GM10847 (cell line): ENCODE measurements around the gene ARHGEF7.

Source experiments
- POLR2A ChIP-seq: IDR thresholded peaks from 2 replicates; pipeline ENCODE4 v1.6.1; 2011; ENCODE audit not compliant: insufficient read length; ENCODE audit errors: extremely low read depth

Gene ARHGEF7

DNA sequence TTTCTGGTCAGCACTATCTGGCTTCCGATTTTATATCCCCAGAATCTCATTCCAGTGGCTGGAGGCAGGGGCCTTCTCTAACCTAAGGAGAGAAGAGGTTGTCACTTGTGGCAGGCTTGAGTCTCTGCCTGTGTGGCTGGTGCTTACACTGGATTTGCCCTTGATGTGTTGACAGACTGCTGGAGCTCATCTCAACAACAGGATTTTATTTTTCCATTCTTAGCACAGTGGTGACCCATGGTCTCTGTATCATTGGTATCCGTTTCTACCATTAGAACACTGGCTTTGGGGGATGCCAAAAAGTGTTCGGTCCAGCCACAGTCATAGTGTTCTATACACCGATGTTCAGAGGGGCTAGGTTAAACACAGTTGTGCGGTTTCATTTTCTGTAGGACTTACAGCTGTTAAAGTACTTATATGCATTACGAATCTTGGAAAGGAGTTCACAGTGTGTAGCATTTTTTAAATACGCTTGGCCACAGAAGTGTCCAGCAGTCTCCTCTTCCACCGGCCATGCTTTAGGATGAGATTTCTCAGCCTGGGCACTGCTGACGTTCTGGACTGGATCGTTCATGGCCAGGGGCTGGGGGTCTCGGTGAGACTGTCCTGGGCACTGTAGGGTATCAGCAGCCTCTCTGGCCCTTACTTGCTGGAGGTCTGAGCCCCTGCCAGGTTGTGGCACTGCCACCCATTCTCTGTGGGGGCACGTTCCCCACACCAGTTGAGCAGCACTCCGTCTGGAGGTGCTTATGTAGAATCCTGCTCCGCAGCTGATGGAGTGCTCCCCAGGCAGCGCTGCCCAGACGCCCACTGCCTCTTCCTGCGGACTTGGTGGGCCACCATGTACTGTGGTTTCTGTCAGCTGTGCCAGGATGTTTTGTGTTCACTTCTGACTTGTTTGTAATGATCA, 163.9 kb downstream of the ARHGEF7 start:
- TF ChIP-seq POLR2A: no peak

DNA sequence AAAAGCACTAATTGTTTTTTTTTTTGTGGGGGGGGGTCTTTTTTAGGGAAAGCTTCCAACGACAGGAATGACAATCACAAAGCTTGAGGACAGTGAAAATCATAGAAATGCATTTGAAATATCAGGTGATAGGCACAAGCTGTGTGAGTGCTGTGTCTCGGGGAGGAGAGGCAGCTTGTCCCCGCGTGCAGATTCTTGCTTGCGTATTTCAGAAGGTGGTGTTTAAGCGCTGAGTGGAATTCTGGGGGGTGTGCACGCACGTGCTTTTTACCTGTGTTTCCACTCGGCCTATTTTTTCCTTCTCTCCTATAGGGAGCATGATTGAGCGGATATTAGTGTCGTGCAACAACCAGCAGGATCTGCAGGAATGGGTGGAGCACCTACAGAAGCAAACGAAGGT, 165.1 kb downstream of the ARHGEF7 start:
- no peak for TF ChIP-seq POLR2A

DNA sequence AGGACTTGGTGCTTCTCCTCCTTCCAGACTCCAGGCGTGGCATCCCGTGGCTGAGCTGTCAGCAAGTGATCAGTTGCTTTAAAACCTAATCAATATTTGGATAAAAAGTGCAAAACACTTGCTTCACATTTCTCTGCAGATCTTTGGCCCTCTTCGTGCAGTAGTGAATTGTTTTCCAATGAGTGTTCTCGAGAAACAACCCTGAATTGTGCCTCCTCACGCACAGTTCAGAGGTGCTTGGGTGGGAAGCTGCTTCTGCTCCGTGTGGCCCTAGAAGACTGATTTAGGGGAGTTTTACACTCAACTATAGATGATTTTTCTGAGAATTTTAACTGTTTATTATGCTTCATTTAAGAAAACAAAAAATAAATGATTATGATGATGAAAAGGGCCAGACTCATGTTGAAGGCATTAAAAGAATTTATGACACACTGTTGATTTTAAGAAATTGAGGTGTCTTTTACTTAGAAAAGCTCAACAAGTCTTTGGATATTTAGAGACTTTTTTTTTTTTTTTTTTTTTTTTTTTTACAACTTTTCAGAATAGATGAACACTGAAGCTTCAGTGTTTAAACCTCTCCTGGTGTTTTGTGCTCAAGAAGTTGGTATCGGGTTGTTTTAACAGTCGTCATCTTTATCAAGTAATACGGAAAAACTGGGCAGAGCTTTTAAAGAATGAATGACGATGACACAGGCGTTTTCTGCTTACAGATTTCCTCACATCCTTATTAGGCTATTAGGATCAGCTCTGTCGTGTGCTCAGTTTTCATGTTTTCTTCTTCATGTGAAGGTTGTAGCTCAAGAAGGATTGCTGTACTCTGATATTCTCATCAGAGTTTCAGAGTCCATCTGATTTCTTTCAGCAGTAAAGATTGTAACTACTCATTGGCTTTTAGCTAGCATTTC, 165.8 kb downstream of the ARHGEF7 start:
- no peak for TF ChIP-seq POLR2A

GRCh38 chr13:111281751-111282311, 166.7 kb downstream of the ARHGEF7 start:
- no peak for TF ChIP-seq POLR2A

DNA sequence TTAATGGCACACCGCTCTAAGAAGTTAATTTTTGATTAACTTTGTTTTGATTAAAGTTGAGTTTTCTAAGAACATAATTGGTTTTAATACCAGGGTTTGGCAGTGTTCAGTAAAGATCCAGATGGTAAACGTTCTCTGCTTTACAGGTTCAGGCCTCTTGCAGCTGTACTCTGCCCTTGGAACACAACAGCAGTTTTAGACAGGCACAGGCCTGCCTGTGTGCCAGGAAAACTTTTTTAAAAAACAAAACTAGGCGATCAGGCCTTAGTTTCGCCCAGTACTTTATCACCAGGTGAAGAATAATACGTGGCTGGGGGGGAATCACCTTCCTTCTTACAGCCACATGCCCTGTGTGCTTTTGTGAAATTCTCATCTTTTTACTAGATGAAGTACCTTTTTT, 167.3 kb downstream of the ARHGEF7 start:
- TF ChIP-seq POLR2A: no peak

DNA sequence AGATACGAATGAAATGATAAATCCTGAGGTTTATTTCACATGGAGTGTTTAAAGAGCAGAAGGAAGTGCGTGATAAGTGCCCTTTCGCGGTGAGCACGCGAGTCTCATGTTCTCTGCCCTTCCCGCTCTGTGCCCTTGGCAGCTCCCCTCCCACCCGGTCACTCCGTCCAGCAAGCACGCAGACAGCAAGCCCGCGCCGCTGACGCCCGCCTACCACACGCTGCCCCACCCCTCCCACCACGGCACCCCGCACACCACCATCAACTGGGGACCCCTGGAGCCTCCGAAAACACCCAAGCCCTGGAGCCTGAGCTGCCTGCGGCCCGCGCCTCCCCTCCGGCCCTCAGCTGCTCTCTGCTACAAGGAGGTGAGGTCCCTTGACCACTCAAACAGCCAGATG, 167.9 kb downstream of the ARHGEF7 start:
- no peak for TF ChIP-seq POLR2A

DNA sequence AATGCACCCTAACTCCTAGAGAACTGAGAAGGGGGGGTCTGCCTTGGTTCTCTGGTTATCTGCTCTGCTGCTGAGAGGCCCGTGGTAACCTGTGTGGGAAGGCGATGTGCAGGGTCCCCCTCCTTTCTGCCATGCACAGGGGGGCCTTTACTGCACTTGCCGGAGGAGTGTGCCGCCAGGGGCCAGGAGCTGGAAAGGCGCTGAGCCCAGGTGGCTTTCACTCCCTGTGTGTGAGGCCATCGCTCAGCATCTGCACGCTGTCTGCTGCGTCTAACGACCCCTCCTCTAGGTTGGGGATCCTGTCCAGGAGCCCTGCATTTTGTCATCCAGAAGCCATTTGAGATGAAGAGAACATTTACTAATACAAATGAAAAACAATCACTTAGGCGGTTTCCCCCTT, 168.3 kb downstream of the ARHGEF7 start:
- no peak for TF ChIP-seq POLR2A

GRCh38 chr13:111283991-111284390, 168.9 kb downstream of the ARHGEF7 start:
- TF ChIP-seq POLR2A: no peak

- TF ChIP-seq POLR2A: no peak
Observed at GRCh38 chr13:111284565-111284964, 169.5 kb downstream of the ARHGEF7 start.

DNA sequence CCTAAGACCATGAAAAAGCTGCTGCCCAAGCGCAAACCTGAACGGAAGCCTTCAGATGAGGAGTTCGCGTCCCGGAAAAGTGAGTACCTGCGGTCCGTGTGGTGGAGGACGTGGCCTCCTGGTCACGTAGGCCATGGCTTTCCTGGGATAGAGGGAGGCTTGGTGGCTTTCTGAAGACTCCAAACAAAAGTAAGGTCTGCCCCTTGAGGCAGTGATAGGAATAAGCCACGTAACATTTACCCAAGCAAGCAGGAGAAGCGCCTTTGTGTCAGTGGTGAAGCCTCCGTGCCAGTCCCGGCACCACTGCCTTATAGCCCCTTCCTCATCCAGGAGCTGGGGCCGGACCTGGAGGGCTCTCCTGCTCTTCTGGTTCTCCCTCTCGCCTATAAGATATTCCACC, 171.1 kb downstream of the ARHGEF7 start:
- no peak for TF ChIP-seq POLR2A

DNA sequence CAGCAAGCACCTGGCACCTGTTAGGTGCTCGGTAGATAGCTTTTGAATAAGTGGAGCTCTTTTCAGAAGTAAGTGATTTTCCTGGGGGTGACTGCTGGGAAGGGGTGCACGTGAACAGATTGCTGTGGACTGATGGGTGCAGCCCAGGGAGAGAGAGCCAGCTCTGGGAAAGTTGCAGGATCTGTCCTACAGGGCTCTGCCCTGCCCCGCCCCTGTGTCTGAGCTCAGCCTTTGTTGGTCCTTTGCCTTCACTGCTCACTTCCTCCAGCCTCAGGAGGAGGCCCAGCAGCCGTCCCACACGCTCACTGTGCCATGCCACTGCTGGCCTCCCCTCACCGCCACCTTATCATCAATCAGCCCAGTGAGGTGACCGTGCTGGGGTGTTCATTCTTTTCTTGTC, 171.6 kb downstream of the ARHGEF7 start:
- no peak for TF ChIP-seq POLR2A

GRCh38 chr13:111287201-111287600, 172.1 kb downstream of the ARHGEF7 start:
- TF ChIP-seq POLR2A: no peak

DNA sequence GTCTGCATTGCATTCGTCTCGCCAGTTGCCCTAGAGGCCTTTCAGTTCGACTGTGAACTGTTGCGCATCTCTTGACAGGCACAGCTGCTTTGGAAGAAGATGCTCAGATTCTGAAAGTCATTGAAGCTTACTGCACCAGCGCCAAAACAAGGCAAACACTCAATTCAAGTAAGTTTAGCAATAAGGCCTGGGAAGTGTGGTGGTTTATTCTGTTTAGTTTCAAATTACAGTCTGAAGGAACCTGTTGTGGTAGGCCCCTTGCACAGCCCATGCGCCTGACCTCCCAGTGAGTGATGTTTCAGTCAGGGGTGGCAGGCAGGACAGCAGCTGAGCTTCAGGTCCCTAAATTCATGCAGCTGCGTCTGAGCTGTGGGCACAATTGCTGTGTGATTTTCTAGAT, 173.2 kb downstream of the ARHGEF7 start:
- TF ChIP-seq POLR2A: no peak

- TF ChIP-seq POLR2A: no peak
Observed at GRCh38 chr13:111289251-111289650, 174.1 kb downstream of the ARHGEF7 start.

GRCh38 chr13:111291908-111292307, 176.8 kb downstream of the ARHGEF7 start:
- no peak for TF ChIP-seq POLR2A

GRCh38 chr13:111292710-111293485, 177.8 kb downstream of the ARHGEF7 start:
- TF ChIP-seq POLR2A: no peak

- no peak for TF ChIP-seq POLR2A
Observed at GRCh38 chr13:111295886-111296285, 180.8 kb downstream of the ARHGEF7 start.
